ENCODE results near the gene ACIN1. TPM values are rescaled to one million over a fixed set of nuclear protein-coding genes. Genes with fewer than 3 reads are reported as not detected.

Gene ACIN1
- total and polyA plus RNA-seq, 2 of the 13 experiments (the other 11 are each of a cell fraction or from before 2014, with no cell fraction given): 165 to 183 TPM

- TF ChIP-seq, protein P1, sequence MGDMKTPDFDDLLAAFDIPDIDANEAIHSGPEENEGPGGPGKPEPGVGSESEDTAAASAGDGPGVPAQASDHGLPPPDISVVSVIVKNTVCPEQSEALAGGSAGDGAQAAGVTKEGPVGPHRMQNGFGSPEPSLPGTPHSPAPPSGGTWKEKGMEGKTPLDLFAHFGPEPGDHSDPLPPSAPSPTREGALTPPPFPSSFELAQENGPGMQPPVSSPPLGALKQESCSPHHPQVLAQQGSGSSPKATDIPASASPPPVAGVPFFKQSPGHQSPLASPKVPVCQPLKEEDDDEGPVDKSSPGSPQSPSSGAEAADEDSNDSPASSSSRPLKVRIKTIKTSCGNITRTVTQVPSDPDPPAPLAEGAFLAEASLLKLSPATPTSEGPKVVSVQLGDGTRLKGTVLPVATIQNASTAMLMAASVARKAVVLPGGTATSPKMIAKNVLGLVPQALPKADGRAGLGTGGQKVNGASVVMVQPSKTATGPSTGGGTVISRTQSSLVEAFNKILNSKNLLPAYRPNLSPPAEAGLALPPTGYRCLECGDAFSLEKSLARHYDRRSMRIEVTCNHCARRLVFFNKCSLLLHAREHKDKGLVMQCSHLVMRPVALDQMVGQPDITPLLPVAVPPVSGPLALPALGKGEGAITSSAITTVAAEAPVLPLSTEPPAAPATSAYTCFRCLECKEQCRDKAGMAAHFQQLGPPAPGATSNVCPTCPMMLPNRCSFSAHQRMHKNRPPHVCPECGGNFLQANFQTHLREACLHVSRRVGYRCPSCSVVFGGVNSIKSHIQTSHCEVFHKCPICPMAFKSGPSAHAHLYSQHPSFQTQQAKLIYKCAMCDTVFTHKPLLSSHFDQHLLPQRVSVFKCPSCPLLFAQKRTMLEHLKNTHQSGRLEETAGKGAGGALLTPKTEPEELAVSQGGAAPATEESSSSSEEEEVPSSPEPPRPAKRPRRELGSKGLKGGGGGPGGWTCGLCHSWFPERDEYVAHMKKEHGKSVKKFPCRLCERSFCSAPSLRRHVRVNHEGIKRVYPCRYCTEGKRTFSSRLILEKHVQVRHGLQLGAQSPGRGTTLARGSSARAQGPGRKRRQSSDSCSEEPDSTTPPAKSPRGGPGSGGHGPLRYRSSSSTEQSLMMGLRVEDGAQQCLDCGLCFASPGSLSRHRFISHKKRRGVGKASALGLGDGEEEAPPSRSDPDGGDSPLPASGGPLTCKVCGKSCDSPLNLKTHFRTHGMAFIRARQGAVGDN (CRISPR knock-in tag; IDR thresholded peaks at IDR 0.05): peak; percentile 32; the same call in 1 of the 2 replicates
- TF ChIP-seq IKZF1 (IDR thresholded peaks at IDR 0.05): no peak
- TF ChIP-seq NFIC (IDR thresholded peaks at IDR 0.05; ENCODE audit: low read length): no peak
- no peak for TF ChIP-seq ZFP82 (CRISPR knock-in tag; IDR thresholded peaks at IDR 0.05; ENCODE audit: borderline replicate concordance)
- no peak for TF ChIP-seq KLF6 (CRISPR knock-in tag; IDR thresholded peaks at IDR 0.05)
- TF ChIP-seq SRSF1 (optimal IDR thresholded peaks at IDR 0.05; ENCODE audit: low read depth, low read length): no peak
- no peak for TF ChIP-seq RNF219 (CRISPR knock-in tag; IDR thresholded peaks at IDR 0.05)
- no peak for TF ChIP-seq ZBTB2 (CRISPR knock-in tag; IDR thresholded peaks at IDR 0.05; ENCODE audit: low read depth)
- TF ChIP-seq ZNF333 (CRISPR knock-in tag; IDR thresholded peaks at IDR 0.05; ENCODE audit: borderline replicate concordance): peak; percentile 26; the same call in 1 of the 2 replicates
- TF ChIP-seq ATM (IDR thresholded peaks at IDR 0.05; ENCODE audit: borderline replicate concordance): no peak
- TF ChIP-seq ZNF704 (CRISPR knock-in tag; IDR thresholded peaks at IDR 0.05; ENCODE audit: borderline replicate concordance): no peak; the same call in 1 of the 2 replicates
- TF ChIP-seq SATB2 (CRISPR knock-in tag; IDR thresholded peaks at IDR 0.05): no peak
- no peak for TF ChIP-seq ZNF484 (CRISPR knock-in tag; IDR thresholded peaks at IDR 0.05; ENCODE audit: borderline replicate concordance, low read depth)
- TF ChIP-seq EED (CRISPR knock-in tag; IDR thresholded peaks at IDR 0.05): no peak
- TF ChIP-seq FOXK2 (IDR thresholded peaks at IDR 0.05): no peak
- no peak for TF ChIP-seq RBM22 (optimal IDR thresholded peaks at IDR 0.05; ENCODE audit: low read length)
- no peak for TF ChIP-seq ARNT (IDR thresholded peaks at IDR 0.05)
- no peak for TF ChIP-seq ZNF235 (CRISPR knock-in tag; IDR thresholded peaks at IDR 0.05; ENCODE audit: borderline replicate concordance)
- no peak for TF ChIP-seq ZNF598 (CRISPR knock-in tag; IDR thresholded peaks at IDR 0.05; ENCODE audit: borderline replicate concordance)
- TF ChIP-seq SRY (CRISPR knock-in tag; IDR thresholded peaks at IDR 0.05): 0 out of 2 replicates have a peak, but pooled peaks have one; percentile 29
- no peak for TF ChIP-seq CREM (IDR thresholded peaks at IDR 0.05)
- no peak for TF ChIP-seq CREM (CRISPR knock-in tag; IDR thresholded peaks at IDR 0.05)
- TF ChIP-seq RAD51 (IDR thresholded peaks at IDR 0.05; ENCODE audit: borderline replicate concordance): no peak
Observed at GRCh38 chr14:23042162-23042965, 52.6 kb downstream of the ACIN1 start, which contains the start of gene PSMB11 (continued).

Measured in HepG2 (cell line).